GM21576 (cell line): Measurements from ENCODE around the gene OR1M1.
A peak's percentile ranks its signal among the peaks of the same experiment; 100 is the strongest.

ENCODE experiments used
- ATAC-seq: cut with Tn5 transposase; IDR thresholded peaks from one replicate; pipeline ENCODE4 v1.9.1; 2021; ENCODE audit warnings: mild to moderate bottlenecking, moderate library complexity; ENCODE audit not compliant: unreplicated experiment

The OR1M1 gene

DNA sequence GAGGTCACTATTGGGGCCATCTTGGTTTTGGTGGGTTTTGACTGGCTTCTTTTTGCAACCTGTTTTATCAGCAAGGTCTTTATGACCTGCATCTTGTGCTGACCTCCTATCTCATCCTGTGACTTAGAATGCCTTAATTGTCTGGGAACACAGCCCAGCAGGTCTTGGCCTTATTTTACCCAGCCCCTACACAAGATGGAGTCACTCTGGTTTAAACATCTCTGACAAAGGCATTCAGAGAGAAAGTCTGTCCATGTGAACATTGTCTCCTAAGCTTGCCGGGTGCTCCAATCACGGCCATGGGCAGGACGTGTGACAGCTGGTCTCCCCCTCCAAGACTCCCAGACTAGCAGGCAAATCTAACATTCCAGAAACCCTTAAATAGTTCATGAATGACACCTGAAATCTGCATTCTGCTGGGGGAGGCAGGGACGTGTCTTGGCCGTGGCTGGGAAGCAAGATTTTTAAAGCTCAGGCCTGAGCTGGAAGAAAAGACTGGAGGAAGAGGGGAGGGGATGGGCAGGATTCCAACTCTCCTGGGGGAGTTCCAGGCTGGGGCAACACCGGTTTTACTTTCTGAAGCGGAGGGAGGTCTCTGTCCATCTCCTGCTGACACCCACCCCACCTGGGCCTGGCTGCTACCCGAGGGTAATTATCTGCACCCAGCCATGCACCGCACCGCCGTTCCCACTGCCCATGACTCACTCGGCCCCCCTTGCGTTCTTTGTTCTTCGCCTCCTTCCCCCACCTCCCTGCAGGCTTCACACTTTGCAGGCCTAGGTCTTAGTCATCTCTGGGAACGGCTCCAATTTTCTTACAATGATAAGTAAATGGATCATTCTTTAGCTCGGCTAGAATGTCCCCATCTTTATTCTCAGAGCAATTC lies 11.6 kb upstream of the OR1M1 start:
- no peak for ATAC-seq

- no peak for ATAC-seq
Measured at GRCh38 chr19:9076901-9077300, 10.0 kb upstream of the OR1M1 start.

GRCh38 chr19:9078651-9079050 lies 8.2 kb upstream of the OR1M1 start:
- ATAC-seq: no peak

DNA sequence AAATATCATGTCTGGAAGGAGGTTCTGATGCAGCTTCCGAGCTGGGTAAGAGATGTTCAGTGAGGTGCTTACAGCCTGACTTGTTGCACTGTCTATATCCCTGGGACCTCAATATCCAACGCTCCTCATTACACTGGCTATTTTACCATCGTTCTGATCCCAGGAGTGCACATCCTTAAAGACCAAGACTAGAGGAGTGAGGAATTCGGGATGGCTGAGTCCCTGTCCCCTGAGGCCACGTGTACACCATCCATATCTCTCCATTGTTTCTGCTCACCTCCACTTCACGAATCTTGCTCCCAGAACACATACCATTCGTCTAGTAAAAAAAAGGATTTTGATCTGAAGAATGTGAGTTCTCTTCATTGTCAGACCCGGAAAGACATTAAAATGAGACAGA lies 20.5 kb downstream of the OR1M1 start, which contains the start of gene OR7G2:
Gene OR7G2 (minus strand): TSS at position 101 of the 400 bp plus-strand sequence. CDS start 4,232 bp downstream, outside the sequence.
- no peak for ATAC-seq

DNA sequence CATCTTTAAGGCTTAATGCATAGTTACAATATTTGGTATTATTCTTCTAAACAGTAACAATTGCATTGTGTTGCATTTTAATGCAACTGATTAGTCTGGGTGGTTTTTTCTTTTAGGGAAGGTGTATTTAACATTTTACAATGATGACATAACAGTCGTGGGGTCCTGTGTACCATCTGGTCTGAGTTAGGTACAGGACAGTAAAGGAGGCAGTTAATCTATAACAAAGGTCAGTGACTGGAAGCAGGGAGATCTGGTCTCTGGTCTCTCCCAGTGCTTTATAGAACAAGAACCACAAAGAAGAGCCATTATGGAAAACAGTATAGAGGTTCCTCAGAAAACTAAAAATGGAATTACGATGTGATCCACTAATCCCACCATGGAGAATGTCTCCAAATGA lies 23.1 kb downstream of the OR1M1 start:
- ATAC-seq: no peak

- no peak for ATAC-seq
Measured at GRCh38 chr19:9115307-9115813, 28.5 kb downstream of the OR1M1 start, which contains the start of gene OR7G1. OR7G1 (minus strand) TSS chr19:9115763; CDS start chr19:9115763, 0 bp downstream.

- no peak for ATAC-seq
Measured at GRCh38 chr19:9116547-9116946, 29.7 kb downstream of the OR1M1 start.

DNA sequence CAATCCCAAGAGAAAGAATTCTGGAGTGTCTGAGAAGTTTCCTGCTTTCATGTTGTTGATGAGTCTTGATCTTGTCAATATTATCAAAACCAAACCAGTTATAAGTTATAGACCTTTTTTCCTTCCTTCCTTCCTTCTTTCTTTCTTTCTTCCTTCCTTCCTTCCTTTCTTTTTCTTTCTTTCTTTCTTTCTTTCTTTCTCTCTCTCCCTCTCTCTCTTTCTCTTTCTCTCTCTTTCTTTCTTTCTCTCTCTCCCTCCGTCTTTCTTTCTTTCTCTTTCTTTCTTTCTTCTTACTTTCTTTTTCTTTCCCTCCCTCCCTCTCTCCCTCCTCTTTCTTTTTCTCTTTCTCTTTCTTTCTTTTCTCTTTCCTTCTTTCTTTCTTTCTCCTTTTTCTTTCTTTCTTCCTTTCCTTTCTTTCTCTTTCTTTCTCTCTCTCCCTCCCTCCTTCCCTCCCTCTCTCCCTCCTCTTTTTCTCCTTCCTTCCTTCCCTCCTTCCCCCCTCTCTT lies 40.1 kb downstream of the OR1M1 start, which contains the start of gene OR7G3:
Gene OR7G3 (minus strand): TSS at position 51 of the 506 bp plus-strand sequence. CDS start 0 bp downstream, at position 51.
- ATAC-seq: no peak

GRCh38 chr19:9128171-9128570 lies 41.3 kb downstream of the OR1M1 start:
- ATAC-seq: no peak

DNA sequence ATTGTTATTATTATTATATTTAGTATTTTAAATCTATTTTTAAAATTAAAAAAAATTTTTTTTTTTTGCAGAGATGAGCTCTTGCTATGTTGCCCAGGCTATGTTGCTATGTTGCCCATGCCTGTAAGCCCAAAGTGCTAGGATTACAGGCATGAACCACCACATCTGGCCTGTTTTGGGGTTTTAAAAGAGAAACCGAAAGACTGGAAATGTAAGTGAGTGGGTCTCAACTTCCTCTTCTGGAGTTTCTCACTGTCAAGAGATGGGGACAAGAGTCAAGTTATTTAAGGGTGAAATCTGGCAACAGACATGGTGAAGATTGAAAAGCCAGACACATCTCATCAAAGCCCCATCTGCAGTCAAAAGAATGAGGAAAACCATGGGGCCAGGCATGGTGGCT lies 44.1 kb downstream of the OR1M1 start:
- ATAC-seq: no peak

GRCh38 chr19:9132422-9132821 lies 45.6 kb downstream of the OR1M1 start:
- no peak for ATAC-seq

- ATAC-seq: no peak
Measured at GRCh38 chr19:9139609-9140158, 52.8 kb downstream of the OR1M1 start.

DNA sequence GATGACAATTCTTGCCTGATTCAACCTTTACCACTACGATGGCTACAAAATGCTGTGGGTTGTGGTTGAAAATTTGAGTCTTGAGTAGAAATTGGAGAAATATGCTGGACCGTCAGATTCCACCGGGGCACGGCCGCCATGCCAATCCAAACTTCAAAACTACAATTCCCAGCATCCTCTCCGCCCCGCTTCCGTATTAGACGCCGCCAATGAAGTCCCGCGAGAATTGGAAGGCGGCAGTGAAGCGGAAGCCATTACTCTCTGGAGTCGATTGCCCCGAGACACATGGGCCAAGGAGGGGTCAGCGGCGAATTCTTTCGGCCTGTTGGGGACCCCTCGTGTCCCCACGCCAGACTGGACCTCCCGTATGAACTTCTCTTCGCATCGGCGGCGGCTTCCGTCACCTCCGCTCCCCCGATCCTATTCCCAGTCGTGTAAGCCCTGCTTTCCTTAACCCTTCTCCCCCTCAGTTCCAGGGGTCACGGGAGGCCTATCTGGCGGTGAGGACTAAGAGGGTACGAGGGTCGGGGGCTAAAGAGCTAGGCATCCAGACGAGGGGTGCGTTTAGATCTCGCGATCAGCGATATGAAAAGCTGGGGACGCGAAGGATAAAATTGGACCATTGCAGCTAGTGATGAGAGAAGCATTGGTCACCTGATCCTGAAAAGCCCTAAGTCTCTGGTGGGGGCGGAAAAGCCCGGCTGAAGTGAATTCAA lies 53.5 kb downstream of the OR1M1 start, which contains the start of gene ZNF317:
Gene ZNF317 (plus strand): TSS at position 239 of the 716 bp plus-strand sequence. CDS start 15,620 bp downstream, outside the sequence.
- peak; percentile 83 for ATAC-seq

- ATAC-seq: no peak
Measured at GRCh38 chr19:9144920-9145319, 58.1 kb downstream of the OR1M1 start.
